B cell (primary cell): ENCODE measurements around the gene ALX1. TPM values are rescaled to one million over a fixed set of nuclear protein-coding genes. Genes with fewer than 3 reads are reported as not detected.
A peak's percentile ranks its signal among the peaks of the same experiment; 100 is the strongest.

Experiments
- ATAC-seq: fragments of 200-7000 bp; cut with Tn5 transposase; one replicate; pipeline ENCODE4 v1.10.0; 2021; ENCODE audit warnings: low read depth, mild to moderate bottlenecking, moderate number of reproducible peaks, moderate library complexity
- CTCF ChIA-PET: fragments of 350-600 bp; sonication (Branson Sonifier 250); formaldehyde crosslinking; loops from one replicate; lab custom pipeline; 2021; ENCODE audit warnings: antibody characterized with exemption, inconsistent platforms; lab: Charles Lee
- POLR2A ChIA-PET: fragments of 350-600 bp; sonication (Branson Sonifier 250); formaldehyde crosslinking; loops from one replicate; lab custom pipeline; 2021; ENCODE audit warnings: antibody characterized with exemption; lab: Charles Lee
- DNase-seq: peaks from one replicate; pipeline ENCODE4 v3.0.0; 2013
- H2AFZ ChIP-seq: 2 replicates; pipeline ENCODE4 v1.6.1; 2012; ENCODE audit warnings: mild to moderate bottlenecking, low read depth, low read length; ENCODE audit not compliant: insufficient read depth, poor library complexity, severe bottlenecking
- H3K27ac ChIP-seq, 2 donors: 1 replicate in 1 of 2; 2 replicates in 1 of 2; pipeline ENCODE4 v1.5.1; 2012 to 2013; ENCODE audit warnings: low read length in 2 of 2, mild to moderate bottlenecking in 2 of 2, moderate library complexity in 1 of 2
- H3K27me3 ChIP-seq, 4 experiments: fragments of 200-600 bp in 1 of 4; sonication (generic) in 1 of 4; replicated peaks in 1 of 4; 1 replicate in 2 of 4; 2 replicates in 2 of 4; pipeline versions ENCODE4 v1.6.1 to v1.7.0; 2013 to 2016; ENCODE audit warnings: low read length in 3 of 4, mild to moderate bottlenecking in 2 of 4, mixed read lengths in 1 of 4, moderate library complexity in 1 of 4; ENCODE audit not compliant: insufficient read depth in 4 of 4, control insufficient read depth in 3 of 4; ENCODE audit errors: control extremely low read depth in 1 of 4
- H3K36me3 ChIP-seq, 2 experiments: replicated peaks in 1 of 2; 1 replicate in 1 of 2; 2 replicates in 1 of 2; pipeline versions ENCODE4 v1.6.1 to v1.7.1; 2013; ENCODE audit warnings: low read length in 1 of 2; ENCODE audit not compliant: insufficient read depth in 2 of 2, control insufficient read depth in 1 of 2; ENCODE audit errors: control extremely low read depth in 1 of 2, extremely low read depth in 1 of 2
- H3K4me1 ChIP-seq, 2 donors: fragments of 200-600 bp in 1 of 2; sonication (generic) in 1 of 2; 1 replicate in 1 of 2; 2 replicates in 1 of 2; pipeline versions ENCODE4 v1.5.1 to v1.6.1; 2013 to 2017; ENCODE audit warnings: low read length in 2 of 2; ENCODE audit not compliant: control insufficient read depth in 2 of 2, insufficient read depth in 2 of 2
- H3K4me2 ChIP-seq: replicated peaks from 2 replicates; pipeline ENCODE3; 2012; ENCODE audit warnings: mild to moderate bottlenecking, low read depth, low read length; ENCODE audit not compliant: poor library complexity, severe bottlenecking
- H3K4me3 ChIP-seq, 5 experiments: fragments of 200-600 bp in 1 of 5; sonication (generic) in 1 of 5; 1 replicate in 3 of 5; 2 replicates in 2 of 5; pipeline versions ENCODE4 v1.5.1 to v1.7.0; 2011 to 2016; ENCODE audit warnings: low read length in 4 of 5, mild to moderate bottlenecking in 4 of 5, low read depth in 2 of 5, control low read depth in 1 of 5, moderate library complexity in 1 of 5; ENCODE audit not compliant: insufficient read depth in 1 of 5; ENCODE audit errors: control extremely low read depth in 1 of 5, extremely low read depth in 1 of 5
- H3K79me2 ChIP-seq: fragments of 200-600 bp; sonication (generic); one replicate; pipeline ENCODE4 v1.6.0; 2016; ENCODE audit warnings: low read length; ENCODE audit not compliant: control insufficient read depth, insufficient read depth
- H3K9ac ChIP-seq: fragments of 200-600 bp; sonication (generic); 2 replicates; pipeline ENCODE4 v1.6.1; 2017; ENCODE audit warnings: mild to moderate bottlenecking, low read length, moderate library complexity
- H3K9me3 ChIP-seq, 3 donors: one replicate each; pipeline versions ENCODE4 v1.6.1 to v1.7.1; 2013; ENCODE audit warnings: low read length in 2 of 3; ENCODE audit not compliant: control insufficient read depth in 2 of 3, insufficient read depth in 1 of 3; ENCODE audit errors: control extremely low read depth in 1 of 3
- H4K20me1 ChIP-seq: 2 replicates; pipeline ENCODE4 v1.6.0; 2012; ENCODE audit warnings: mild to moderate bottlenecking, low read length; ENCODE audit not compliant: insufficient read depth, control insufficient read depth, poor library complexity, severe bottlenecking
- H3K27ac Mint-ChIP-seq: one replicate; pipeline ENCODE4 v1.8.0; 2021; ENCODE audit warnings: mixed read lengths
- H3K27me3 Mint-ChIP-seq: one replicate; pipeline ENCODE4 v1.8.0; 2021; ENCODE audit warnings: mixed read lengths
- H3K4me1 Mint-ChIP-seq: one replicate; pipeline ENCODE4 v1.8.0; 2021; ENCODE audit warnings: mixed read lengths
- H3K4me3 Mint-ChIP-seq: one replicate; pipeline ENCODE4 v1.8.0; 2021; ENCODE audit warnings: mixed read lengths
- H3K9me3 Mint-ChIP-seq: one replicate; pipeline ENCODE4 v1.8.0; 2022; ENCODE audit warnings: mixed read lengths; ENCODE audit not compliant: insufficient read depth
- CTCF ChIP-seq: fragments of 200-600 bp; IDR thresholded peaks from one replicate; pipeline ENCODE4 v1.8.0; 2022; ENCODE audit warnings: antibody characterized with exemption, mild to moderate bottlenecking
- EZH2 ChIP-seq: IDR thresholded peaks from 2 replicates; pipeline ENCODE4 v1.6.1; 2012; ENCODE audit warnings: borderline replicate concordance, low read depth, mild to moderate bottlenecking, moderate library complexity, low read length; ENCODE audit not compliant: insufficient read depth, poor library complexity, severe bottlenecking
- WGBS: methylation state at CpG from one replicate; pipeline ENCODE4 v1.1.5; 2013; ENCODE audit warnings: missing lambda C conversion rate; ENCODE audit not compliant: insufficient coverage; 5-methylcytosine and 5-hydroxymethylcytosine counted together
- intact Hi-C: fragments of 100-400 bp; cut with micrococcal nuclease; formaldehyde crosslinking; loops from one replicate; pipeline ENCODE4 v1.10.0; 2022
- polyA minus RNA-seq: library from RNA; depleted of rRNA, polyadenylated mRNA; stranded (reverse); fragments of >200 nt; gene quantifications from 2 replicates; pipeline ENCODE4 v1.2.3, GENCODE V29; 2012
- polyA plus RNA-seq: library from polyadenylated mRNA; depleted of rRNA; stranded (reverse); fragments of >200 nt; gene quantifications from 2 replicates; pipeline ENCODE4 v1.2.3, GENCODE V29; 2012
- total RNA-seq, 2 donors: library from RNA; stranded (reverse); fragments of 120-200 nt in 1 of 2; gene quantifications; 1 replicate in 1 of 2; 2 replicates in 1 of 2; pipeline versions ENCODE4 v1.2.3 to v1.2.4, GENCODE V29; 2013 to 2022

The ALX1 gene
- not detected in 2 replicates for total RNA-seq
- total RNA-seq (2013): not detected
- not detected in 2 replicates for polyA plus RNA-seq
- not detected in 2 replicates for polyA minus RNA-seq

DNA sequence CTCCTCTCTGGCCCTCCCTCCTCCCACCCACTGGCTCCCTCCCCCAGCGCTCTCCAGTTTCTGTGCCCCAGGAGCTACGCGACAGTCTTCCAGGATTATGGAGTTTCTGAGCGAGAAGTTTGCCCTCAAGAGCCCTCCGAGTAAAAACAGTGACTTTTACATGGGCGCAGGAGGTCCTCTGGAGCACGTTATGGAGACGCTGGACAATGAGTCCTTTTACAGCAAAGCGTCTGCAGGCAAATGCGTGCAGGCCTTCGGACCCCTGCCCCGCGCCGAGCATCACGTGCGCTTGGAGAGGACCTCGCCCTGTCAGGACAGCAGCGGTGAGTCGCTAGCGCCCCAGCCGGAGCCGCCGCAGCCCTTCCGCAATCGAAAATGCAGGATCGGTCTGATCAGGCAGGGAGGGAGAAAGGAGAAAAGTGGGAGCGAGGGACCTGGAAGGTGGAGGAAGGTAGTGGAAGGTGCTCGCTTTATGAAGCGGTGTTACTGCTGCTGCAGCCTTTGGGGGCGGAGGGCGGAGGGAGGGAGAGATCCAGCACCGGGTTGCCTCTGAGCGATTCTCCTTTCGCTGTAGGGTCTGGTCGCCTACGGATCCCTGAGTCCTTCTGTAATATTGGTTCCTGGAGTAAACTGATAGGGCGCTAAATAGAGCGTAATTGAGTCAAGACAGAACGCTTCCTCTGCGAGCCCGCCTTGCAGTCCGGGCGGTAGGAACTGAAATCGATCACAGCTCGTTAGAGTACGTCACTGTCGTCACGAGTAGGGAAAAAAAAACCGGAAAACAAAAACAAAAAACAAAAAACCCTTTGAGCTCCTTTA lies at the start of gene ALX1:
Gene ALX1 (plus strand): TSS at position 56 of the 819 bp plus-strand sequence. CDS start 42 bp downstream, at position 98.
- WGBS: 4% methylated on average over 39 of the region's 49 CpGs
- H3K36me3 ChIP-seq: no peaks in the 10 kb centered on the region
- no peak for TF ChIP-seq EZH2
- no peak for TF ChIP-seq CTCF
- no peak within 1 kb of the TSS for H2AFZ ChIP-seq
- POLR2A ChIA-PET: no interaction called here
- no peak within 1 kb of the TSS for H3K27ac Mint-ChIP-seq
- H3K4me1 ChIP-seq: peaks cover 8 to 11% of the 10 kb centered on the region in 2 donors
- H3K4me1 Mint-ChIP-seq: peaks cover 10% of the 10 kb centered on the region
- peak within 1 kb of the TSS; percentile 35 for H3K9ac ChIP-seq
- no peaks in the 10 kb centered on the region for H3K9me3 Mint-ChIP-seq
- H3K9me3 ChIP-seq: peaks cover 0 to 23% (median 0%) of the 10 kb centered on the region in 3 donors
- H3K4me2 ChIP-seq: peak within 1 kb of the TSS; percentile 54
- H3K4me3 ChIP-seq: peak within 1 kb of the TSS in 3 of 5 experiments; percentile 2 to 32 (median 23)
- CTCF ChIA-PET: no interaction called here
- ATAC-seq (no peak), DNase-seq (peak; percentile 33)
- peaks cover 58% of the 10 kb centered on the region for H3K27me3 Mint-ChIP-seq
- H3K27me3 ChIP-seq: peaks cover 1 to 52% (median 42%) of the 10 kb centered on the region in 4 experiments
- no peaks in the 10 kb centered on the region for H4K20me1 ChIP-seq
- H3K79me2 ChIP-seq: no peaks in the 10 kb centered on the region
- intact Hi-C loops: no loop called here
- peak within 1 kb of the TSS; percentile 63 for H3K4me3 Mint-ChIP-seq
- no peak within 1 kb of the TSS for H3K27ac ChIP-seq

DNA sequence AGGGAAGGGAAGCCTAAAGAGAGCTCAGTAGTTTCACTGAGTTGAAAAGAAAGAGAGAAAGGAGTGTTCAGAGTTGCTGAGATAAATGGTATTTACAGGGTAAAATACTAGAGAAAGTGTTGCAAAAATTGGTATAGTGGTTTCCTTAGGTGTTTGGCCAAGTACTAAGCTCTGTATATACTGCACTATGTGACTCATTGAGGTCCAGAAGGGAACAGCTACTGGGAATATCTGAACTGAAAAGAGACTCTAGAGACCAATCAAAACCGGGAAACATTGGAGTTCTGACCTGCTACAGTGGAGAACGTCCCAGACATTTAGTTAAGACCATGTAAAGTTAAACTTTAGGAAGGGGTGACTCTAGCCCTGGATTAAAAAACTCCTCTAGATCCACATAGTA lies 42.7 kb upstream of the ALX1 start:
- no peak overlapping the region for H3K9ac ChIP-seq
- H4K20me1 ChIP-seq: no peaks in the 10 kb centered on the region
- H3K79me2 ChIP-seq: no peaks in the 10 kb centered on the region
- intact Hi-C loops: no loop called here
- H3K27ac Mint-ChIP-seq: no peak overlapping the region
- no peaks in the 10 kb centered on the region for H3K27me3 Mint-ChIP-seq
- no peaks in the 10 kb centered on the region for H3K4me1 ChIP-seq
- DNase-seq: no peak
- no peak overlapping the region for H3K27ac ChIP-seq
- no peaks in the 10 kb centered on the region for H3K4me1 Mint-ChIP-seq
- H3K36me3 ChIP-seq: no peaks in the 10 kb centered on the region
- WGBS: 40% methylated on average over 1 of the region's 2 CpGs
- H3K4me3 Mint-ChIP-seq: no peak overlapping the region
- H3K9me3 Mint-ChIP-seq: peaks cover 3% of the 10 kb centered on the region
- no peak overlapping the region for H3K4me2 ChIP-seq
- no peak overlapping the region for H3K4me3 ChIP-seq
- TF ChIP-seq EZH2 (no peak), CTCF (no peak)
- ATAC-seq: no peak
- H2AFZ ChIP-seq: no peak overlapping the region
- H3K27me3 ChIP-seq: no peaks in the 10 kb centered on the region
- ChIA-PET CTCF (no interaction called here), POLR2A (no interaction called here)
- no peaks in the 10 kb centered on the region for H3K9me3 ChIP-seq
